ENCODE results near the gene ASCC1. TPM values are rescaled to one million over a fixed set of nuclear protein-coding genes. Genes with fewer than 3 reads are reported as not detected.

Gene ASCC1
- total and polyA plus RNA-seq, 2 of the 13 experiments (the other 11 are each of a cell fraction or from before 2014, with no cell fraction given): 21.6 to 30.1 TPM

DNA sequence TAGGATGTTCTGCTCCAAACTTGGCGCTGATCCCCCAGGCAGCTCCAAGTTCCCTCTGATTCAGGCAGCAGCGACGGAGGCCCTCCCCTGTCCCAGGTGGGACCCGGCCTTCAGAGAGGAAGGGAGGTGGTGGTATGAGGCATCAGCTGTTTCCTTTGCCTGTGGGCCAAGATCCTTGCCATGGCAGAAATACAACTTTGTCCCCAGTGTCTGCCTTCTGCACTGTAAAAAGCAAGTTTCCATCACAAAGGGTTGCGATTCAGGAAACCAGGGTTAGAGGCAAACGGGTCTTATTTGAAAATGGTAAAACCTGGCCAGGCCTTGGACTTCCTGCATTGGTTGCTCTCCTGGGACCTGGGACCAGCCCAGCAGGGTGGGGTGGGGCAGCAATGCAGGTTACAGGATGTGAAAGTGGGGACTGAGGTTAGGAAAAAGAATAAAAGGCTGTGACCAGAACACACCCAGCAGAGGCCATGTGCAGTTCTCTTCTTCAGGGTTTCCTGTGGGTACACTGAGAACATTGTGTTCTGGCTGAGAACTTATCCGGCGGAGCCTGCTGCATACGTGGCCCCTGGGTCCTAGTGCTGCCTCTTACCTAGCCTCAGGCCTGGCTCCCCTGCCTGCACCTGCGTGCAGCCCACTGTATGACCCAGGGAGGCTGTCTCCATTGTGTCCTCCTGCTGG is 32.5 kb upstream of the ASCC1 start (continued):
- TF ChIP-seq, protein P1, sequence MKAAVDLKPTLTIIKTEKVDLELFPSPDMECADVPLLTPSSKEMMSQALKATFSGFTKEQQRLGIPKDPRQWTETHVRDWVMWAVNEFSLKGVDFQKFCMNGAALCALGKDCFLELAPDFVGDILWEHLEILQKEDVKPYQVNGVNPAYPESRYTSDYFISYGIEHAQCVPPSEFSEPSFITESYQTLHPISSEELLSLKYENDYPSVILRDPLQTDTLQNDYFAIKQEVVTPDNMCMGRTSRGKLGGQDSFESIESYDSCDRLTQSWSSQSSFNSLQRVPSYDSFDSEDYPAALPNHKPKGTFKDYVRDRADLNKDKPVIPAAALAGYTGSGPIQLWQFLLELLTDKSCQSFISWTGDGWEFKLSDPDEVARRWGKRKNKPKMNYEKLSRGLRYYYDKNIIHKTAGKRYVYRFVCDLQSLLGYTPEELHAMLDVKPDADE (CRISPR knock-in tag; IDR thresholded peaks at IDR 0.05): no peak
- peak; percentile 65; the same call in 1 of the 2 replicates for TF ChIP-seq YEATS2 (CRISPR knock-in tag; IDR thresholded peaks at IDR 0.05; ENCODE audit: borderline replicate concordance)
- no peak for TF ChIP-seq ZNF235 (CRISPR knock-in tag; IDR thresholded peaks at IDR 0.05; ENCODE audit: borderline replicate concordance)
- no peak for TF ChIP-seq ZNF354B (CRISPR knock-in tag; IDR thresholded peaks at IDR 0.05)
- TF ChIP-seq GTF3A (CRISPR knock-in tag; conservative IDR thresholded peaks at IDR 0.05): no peak
- no peak for TF ChIP-seq ZNF746 (CRISPR knock-in tag; IDR thresholded peaks at IDR 0.05)
- TF ChIP-seq ZNF160 (CRISPR knock-in tag; IDR thresholded peaks at IDR 0.05): 0 out of 2 replicates have a peak, but pooled peaks have one; percentile 58
- TF ChIP-seq ZNF34 (CRISPR knock-in tag; IDR thresholded peaks at IDR 0.05; ENCODE audit: borderline replicate concordance): 0 out of 2 replicates have a peak, but pooled peaks have one; percentile 43
- no peak for TF ChIP-seq ZNF230 (CRISPR knock-in tag; IDR thresholded peaks at IDR 0.05)
- TF ChIP-seq, protein P2, sequence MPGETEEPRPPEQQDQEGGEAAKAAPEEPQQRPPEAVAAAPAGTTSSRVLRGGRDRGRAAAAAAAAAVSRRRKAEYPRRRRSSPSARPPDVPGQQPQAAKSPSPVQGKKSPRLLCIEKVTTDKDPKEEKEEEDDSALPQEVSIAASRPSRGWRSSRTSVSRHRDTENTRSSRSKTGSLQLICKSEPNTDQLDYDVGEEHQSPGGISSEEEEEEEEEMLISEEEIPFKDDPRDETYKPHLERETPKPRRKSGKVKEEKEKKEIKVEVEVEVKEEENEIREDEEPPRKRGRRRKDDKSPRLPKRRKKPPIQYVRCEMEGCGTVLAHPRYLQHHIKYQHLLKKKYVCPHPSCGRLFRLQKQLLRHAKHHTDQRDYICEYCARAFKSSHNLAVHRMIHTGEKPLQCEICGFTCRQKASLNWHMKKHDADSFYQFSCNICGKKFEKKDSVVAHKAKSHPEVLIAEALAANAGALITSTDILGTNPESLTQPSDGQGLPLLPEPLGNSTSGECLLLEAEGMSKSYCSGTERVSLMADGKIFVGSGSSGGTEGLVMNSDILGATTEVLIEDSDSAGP (CRISPR knock-in tag; IDR thresholded peaks at IDR 0.05; ENCODE audit: borderline replicate concordance): no peak
- TF ChIP-seq, protein P3, sequence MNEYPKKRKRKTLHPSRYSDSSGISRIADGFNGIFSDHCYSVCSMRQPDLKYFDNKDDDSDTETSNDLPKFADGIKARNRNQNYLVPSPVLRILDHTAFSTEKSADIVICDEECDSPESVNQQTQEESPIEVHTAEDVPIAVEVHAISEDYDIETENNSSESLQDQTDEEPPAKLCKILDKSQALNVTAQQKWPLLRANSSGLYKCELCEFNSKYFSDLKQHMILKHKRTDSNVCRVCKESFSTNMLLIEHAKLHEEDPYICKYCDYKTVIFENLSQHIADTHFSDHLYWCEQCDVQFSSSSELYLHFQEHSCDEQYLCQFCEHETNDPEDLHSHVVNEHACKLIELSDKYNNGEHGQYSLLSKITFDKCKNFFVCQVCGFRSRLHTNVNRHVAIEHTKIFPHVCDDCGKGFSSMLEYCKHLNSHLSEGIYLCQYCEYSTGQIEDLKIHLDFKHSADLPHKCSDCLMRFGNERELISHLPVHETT (CRISPR knock-in tag; conservative IDR thresholded peaks at IDR 0.05): 0 out of 2 replicates have a peak, but pooled peaks have one; percentile 44
- no peak for TF ChIP-seq RNF2 (conservative IDR thresholded peaks at IDR 0.05; ENCODE audit: low read depth)
- TF ChIP-seq, protein P4, sequence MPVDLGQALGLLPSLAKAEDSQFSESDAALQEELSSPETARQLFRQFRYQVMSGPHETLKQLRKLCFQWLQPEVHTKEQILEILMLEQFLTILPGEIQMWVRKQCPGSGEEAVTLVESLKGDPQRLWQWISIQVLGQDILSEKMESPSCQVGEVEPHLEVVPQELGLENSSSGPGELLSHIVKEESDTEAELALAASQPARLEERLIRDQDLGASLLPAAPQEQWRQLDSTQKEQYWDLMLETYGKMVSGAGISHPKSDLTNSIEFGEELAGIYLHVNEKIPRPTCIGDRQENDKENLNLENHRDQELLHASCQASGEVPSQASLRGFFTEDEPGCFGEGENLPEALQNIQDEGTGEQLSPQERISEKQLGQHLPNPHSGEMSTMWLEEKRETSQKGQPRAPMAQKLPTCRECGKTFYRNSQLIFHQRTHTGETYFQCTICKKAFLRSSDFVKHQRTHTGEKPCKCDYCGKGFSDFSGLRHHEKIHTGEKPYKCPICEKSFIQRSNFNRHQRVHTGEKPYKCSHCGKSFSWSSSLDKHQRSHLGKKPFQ (CRISPR knock-in tag; IDR thresholded peaks at IDR 0.05; ENCODE audit: insufficient replicate concordance): no peak
- TF ChIP-seq ZNF567 (CRISPR knock-in tag; IDR thresholded peaks at IDR 0.05; ENCODE audit: borderline replicate concordance): peak; percentile 31; the same call in 1 of the 2 replicates
- TF ChIP-seq, protein P5, sequence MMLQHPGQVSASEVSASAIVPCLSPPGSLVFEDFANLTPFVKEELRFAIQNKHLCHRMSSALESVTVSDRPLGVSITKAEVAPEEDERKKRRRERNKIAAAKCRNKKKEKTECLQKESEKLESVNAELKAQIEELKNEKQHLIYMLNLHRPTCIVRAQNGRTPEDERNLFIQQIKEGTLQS (CRISPR knock-in tag; IDR thresholded peaks at IDR 0.05): no peak
- TF ChIP-seq ZNF790 (CRISPR knock-in tag; IDR thresholded peaks at IDR 0.05; ENCODE audit: borderline replicate concordance): no peak
- TF ChIP-seq SIX1 (CRISPR knock-in tag; IDR thresholded peaks at IDR 0.05; ENCODE audit: borderline replicate concordance): no peak
- TF ChIP-seq, protein P6, sequence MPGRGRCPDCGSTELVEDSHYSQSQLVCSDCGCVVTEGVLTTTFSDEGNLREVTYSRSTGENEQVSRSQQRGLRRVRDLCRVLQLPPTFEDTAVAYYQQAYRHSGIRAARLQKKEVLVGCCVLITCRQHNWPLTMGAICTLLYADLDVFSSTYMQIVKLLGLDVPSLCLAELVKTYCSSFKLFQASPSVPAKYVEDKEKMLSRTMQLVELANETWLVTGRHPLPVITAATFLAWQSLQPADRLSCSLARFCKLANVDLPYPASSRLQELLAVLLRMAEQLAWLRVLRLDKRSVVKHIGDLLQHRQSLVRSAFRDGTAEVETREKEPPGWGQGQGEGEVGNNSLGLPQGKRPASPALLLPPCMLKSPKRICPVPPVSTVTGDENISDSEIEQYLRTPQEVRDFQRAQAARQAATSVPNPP (CRISPR knock-in tag; IDR thresholded peaks at IDR 0.05): no peak
- no peak for TF ChIP-seq PRPF4 (IDR thresholded peaks at IDR 0.05; ENCODE audit: low read depth, low read length, poor library complexity, severe bottlenecking)
- no peak for TF ChIP-seq NFATC3 (CRISPR knock-in tag; IDR thresholded peaks at IDR 0.05)
- no peak for TF ChIP-seq ZSCAN21 (CRISPR knock-in tag; IDR thresholded peaks at IDR 0.05; ENCODE audit: borderline replicate concordance)
- no peak for TF ChIP-seq RARG (CRISPR knock-in tag; IDR thresholded peaks at IDR 0.05; ENCODE audit: low read depth)

All from HepG2 (cell line).